DOHH2 (cell line): ENCODE results near the gene GINS1.

ENCODE experiments used
- EZH2phosphoT487 ChIP-seq: fragments of 200-600 bp; sonication (generic); IDR thresholded peaks from 2 replicates; pipeline ENCODE4 v1.6.1; 2017; ENCODE audit warnings: borderline replicate concordance, mild to moderate bottlenecking, antibody characterized with exemption, low read length, moderate library complexity, mixed read lengths
- TF ChIP-seq, protein P1 (sequence below): fragments of 200-600 bp; sonication (generic); IDR thresholded peaks from one replicate; pipeline ENCODE4 v1.5.1; 2014; ENCODE audit warnings: antibody characterized with exemption, mild to moderate bottlenecking, low read depth, low read length; ENCODE audit not compliant: poor library complexity, severe bottlenecking

GRCh38 chr20:25461786-25462545 is 54.5 kb downstream of the GINS1 start:
- TF ChIP-seq, protein P1, sequence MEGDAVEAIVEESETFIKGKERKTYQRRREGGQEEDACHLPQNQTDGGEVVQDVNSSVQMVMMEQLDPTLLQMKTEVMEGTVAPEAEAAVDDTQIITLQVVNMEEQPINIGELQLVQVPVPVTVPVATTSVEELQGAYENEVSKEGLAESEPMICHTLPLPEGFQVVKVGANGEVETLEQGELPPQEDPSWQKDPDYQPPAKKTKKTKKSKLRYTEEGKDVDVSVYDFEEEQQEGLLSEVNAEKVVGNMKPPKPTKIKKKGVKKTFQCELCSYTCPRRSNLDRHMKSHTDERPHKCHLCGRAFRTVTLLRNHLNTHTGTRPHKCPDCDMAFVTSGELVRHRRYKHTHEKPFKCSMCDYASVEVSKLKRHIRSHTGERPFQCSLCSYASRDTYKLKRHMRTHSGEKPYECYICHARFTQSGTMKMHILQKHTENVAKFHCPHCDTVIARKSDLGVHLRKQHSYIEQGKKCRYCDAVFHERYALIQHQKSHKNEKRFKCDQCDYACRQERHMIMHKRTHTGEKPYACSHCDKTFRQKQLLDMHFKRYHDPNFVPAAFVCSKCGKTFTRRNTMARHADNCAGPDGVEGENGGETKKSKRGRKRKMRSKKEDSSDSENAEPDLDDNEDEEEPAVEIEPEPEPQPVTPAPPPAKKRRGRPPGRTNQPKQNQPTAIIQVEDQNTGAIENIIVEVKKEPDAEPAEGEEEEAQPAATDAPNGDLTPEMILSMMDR, result no peak
- no peak for TF ChIP-seq EZH2phosphoT487
